ENCODE measurements around the gene DPYD. TPM values are rescaled to one million over a fixed set of nuclear protein-coding genes. Genes with fewer than 3 reads are reported as not detected.

Gene DPYD
- total RNA-seq, 1 experiment from 2014 or later: 0.46 TPM

DNA sequence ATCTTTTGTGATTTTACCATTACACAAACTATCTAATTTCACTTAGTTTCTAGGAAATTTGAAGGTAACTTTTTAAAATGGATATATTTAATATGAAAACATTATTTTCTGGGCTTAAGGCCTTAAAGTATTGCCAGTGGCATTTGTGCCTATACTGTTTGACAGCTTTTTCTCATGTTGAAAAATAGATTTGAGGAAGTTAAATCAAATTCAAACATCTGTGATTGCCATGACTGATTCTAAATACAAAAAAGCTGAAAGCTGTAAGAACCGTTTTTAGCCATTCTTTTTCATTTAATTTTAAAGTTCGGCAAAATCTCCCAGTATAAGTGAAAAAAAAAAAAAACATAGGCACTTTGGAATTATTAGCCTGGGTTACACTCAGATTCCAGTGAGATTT is 301.1 kb downstream of the DPYD start:
- Mint-ChIP-seq H3K27ac (no peak overlapping the region), H3K36me3 (no peaks in the 10 kb centered on the region), H3K4me3 (no peak overlapping the region), H3K27me3 (ENCODE audit: low read depth) (no peaks in the 10 kb centered on the region), H3K4me1 (peaks cover 12% of the 10 kb centered on the region), H3K9me3 (peaks cover 5% of the 10 kb centered on the region; the same call in 1 of the 2 replicates)
- ChIA-PET CTCF (no interaction called here), POLR2A (no interaction called here)
- no peak for TF ChIP-seq ZBTB21 (CRISPR knock-in tag; IDR thresholded peaks at IDR 0.05; ENCODE audit: borderline replicate concordance)
- no peak for TF ChIP-seq NFATC4 (CRISPR knock-in tag; IDR thresholded peaks at IDR 0.05)
- TF ChIP-seq HMGA2 (CRISPR knock-in tag; IDR thresholded peaks at IDR 0.05): no peak
- TF ChIP-seq STAT6 (CRISPR knock-in tag; conservative IDR thresholded peaks at IDR 0.05; ENCODE audit: low read depth): no peak
- TF ChIP-seq, protein P1, sequence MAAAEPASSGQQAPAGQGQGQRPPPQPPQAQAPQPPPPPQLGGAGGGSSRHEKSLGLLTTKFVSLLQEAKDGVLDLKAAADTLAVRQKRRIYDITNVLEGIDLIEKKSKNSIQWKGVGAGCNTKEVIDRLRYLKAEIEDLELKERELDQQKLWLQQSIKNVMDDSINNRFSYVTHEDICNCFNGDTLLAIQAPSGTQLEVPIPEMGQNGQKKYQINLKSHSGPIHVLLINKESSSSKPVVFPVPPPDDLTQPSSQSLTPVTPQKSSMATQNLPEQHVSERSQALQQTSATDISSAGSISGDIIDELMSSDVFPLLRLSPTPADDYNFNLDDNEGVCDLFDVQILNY (CRISPR knock-in tag; IDR thresholded peaks at IDR 0.05): no peak
- TF ChIP-seq NR1H2 (CRISPR knock-in tag; IDR thresholded peaks at IDR 0.05): no peak
- TF ChIP-seq GTF2I (CRISPR knock-in tag; conservative IDR thresholded peaks at IDR 0.05): no peak
- no peak for TF ChIP-seq ZNF671 (CRISPR knock-in tag; IDR thresholded peaks at IDR 0.05)
- TF ChIP-seq MXD4 (CRISPR knock-in tag; IDR thresholded peaks at IDR 0.05; ENCODE audit: borderline replicate concordance): no peak
- ATAC-seq (no peak), DNase-seq (ENCODE audit: low spot score) (no peak)

- H3K27me3 Mint-ChIP-seq (ENCODE audit: low read depth): no peaks in the 10 kb centered on the region
- H3K4me3 Mint-ChIP-seq: no peak overlapping the region
- CTCF ChIA-PET: no interaction called here
- TF ChIP-seq RORB (CRISPR knock-in tag; IDR thresholded peaks at IDR 0.05) (no peak), SMAD3 (CRISPR knock-in tag; IDR thresholded peaks at IDR 0.05; ENCODE audit: borderline replicate concordance) (no peak), CBFB (CRISPR knock-in tag; IDR thresholded peaks at IDR 0.05; ENCODE audit: low read depth) (no peak), ZNF232 (CRISPR knock-in tag; IDR thresholded peaks at IDR 0.05) (no peak)
- POLR2A ChIA-PET: no interaction called here
- H3K36me3 Mint-ChIP-seq: no peaks in the 10 kb centered on the region
- no peak overlapping the region for H3K27ac Mint-ChIP-seq
- no peaks in the 10 kb centered on the region for H3K4me1 Mint-ChIP-seq
- peaks cover 5% of the 10 kb centered on the region for H3K9me3 Mint-ChIP-seq
- ATAC-seq (no peak), DNase-seq (ENCODE audit: low spot score) (no peak)
These were observed 310.1 kb downstream of the DPYD start for GRCh38 chr1:97610748-97611147.

- Mint-ChIP-seq H3K27me3 (ENCODE audit: low read depth) (no peaks in the 10 kb centered on the region), H3K9me3 (peaks cover 5% of the 10 kb centered on the region), H3K4me1 (no peaks in the 10 kb centered on the region), H3K36me3 (no peaks in the 10 kb centered on the region), H3K27ac (no peak overlapping the region), H3K4me3 (no peak overlapping the region)
- ChIA-PET CTCF (no interaction called here), POLR2A (no interaction called here)
- TF ChIP-seq PRRX2 (CRISPR knock-in tag; IDR thresholded peaks at IDR 0.05): no peak
- TF ChIP-seq, protein P1 (CRISPR knock-in tag; IDR thresholded peaks at IDR 0.05): no peak
- TF ChIP-seq, protein P2, sequence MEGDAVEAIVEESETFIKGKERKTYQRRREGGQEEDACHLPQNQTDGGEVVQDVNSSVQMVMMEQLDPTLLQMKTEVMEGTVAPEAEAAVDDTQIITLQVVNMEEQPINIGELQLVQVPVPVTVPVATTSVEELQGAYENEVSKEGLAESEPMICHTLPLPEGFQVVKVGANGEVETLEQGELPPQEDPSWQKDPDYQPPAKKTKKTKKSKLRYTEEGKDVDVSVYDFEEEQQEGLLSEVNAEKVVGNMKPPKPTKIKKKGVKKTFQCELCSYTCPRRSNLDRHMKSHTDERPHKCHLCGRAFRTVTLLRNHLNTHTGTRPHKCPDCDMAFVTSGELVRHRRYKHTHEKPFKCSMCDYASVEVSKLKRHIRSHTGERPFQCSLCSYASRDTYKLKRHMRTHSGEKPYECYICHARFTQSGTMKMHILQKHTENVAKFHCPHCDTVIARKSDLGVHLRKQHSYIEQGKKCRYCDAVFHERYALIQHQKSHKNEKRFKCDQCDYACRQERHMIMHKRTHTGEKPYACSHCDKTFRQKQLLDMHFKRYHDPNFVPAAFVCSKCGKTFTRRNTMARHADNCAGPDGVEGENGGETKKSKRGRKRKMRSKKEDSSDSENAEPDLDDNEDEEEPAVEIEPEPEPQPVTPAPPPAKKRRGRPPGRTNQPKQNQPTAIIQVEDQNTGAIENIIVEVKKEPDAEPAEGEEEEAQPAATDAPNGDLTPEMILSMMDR (IDR thresholded peaks at IDR 0.05): no peak
- ATAC-seq (no peak), DNase-seq (ENCODE audit: low spot score) (no peak)
These were observed 310.7 kb downstream of the DPYD start for GRCh38 chr1:97610102-97610501.

- Mint-ChIP-seq H3K4me3 (no peak overlapping the region), H3K9me3 (peaks cover 5% of the 10 kb centered on the region), H3K27ac (no peak overlapping the region), H3K27me3 (ENCODE audit: low read depth) (no peaks in the 10 kb centered on the region), H3K4me1 (peaks cover 2% of the 10 kb centered on the region; the same call in 1 of the 2 replicates), H3K36me3 (no peaks in the 10 kb centered on the region)
- ATAC-seq (no peak), DNase-seq (ENCODE audit: low spot score) (no peak)
- POLR2A ChIA-PET: no interaction called here
- CTCF ChIA-PET: no interaction called here
- no peak for TF ChIP-seq RORB (CRISPR knock-in tag; IDR thresholded peaks at IDR 0.05)
- TF ChIP-seq, protein P3, sequence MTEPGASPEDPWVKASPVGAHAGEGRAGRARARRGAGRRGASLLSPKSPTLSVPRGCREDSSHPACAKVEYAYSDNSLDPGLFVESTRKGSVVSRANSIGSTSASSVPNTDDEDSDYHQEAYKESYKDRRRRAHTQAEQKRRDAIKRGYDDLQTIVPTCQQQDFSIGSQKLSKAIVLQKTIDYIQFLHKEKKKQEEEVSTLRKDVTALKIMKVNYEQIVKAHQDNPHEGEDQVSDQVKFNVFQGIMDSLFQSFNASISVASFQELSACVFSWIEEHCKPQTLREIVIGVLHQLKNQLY (CRISPR knock-in tag; IDR thresholded peaks at IDR 0.05): no peak
- no peak for TF ChIP-seq ZNF396 (CRISPR knock-in tag; IDR thresholded peaks at IDR 0.05; ENCODE audit: borderline replicate concordance)
- TF ChIP-seq IRF1 (CRISPR knock-in tag; IDR thresholded peaks at IDR 0.05): no peak
- TF ChIP-seq TCF7 (CRISPR knock-in tag; IDR thresholded peaks at IDR 0.05; ENCODE audit: low read depth): no peak
- no peak for TF ChIP-seq GTF2I (CRISPR knock-in tag; conservative IDR thresholded peaks at IDR 0.05)
- no peak for TF ChIP-seq SP1 (CRISPR knock-in tag; conservative IDR thresholded peaks at IDR 0.05)
- TF ChIP-seq RELA (CRISPR knock-in tag; IDR thresholded peaks at IDR 0.05; ENCODE audit: borderline replicate concordance): no peak
- TF ChIP-seq ETV6 (CRISPR knock-in tag; IDR thresholded peaks at IDR 0.05): no peak
- TF ChIP-seq NR2C2 (CRISPR knock-in tag; IDR thresholded peaks at IDR 0.05): no peak
- no peak for TF ChIP-seq OVOL2 (CRISPR knock-in tag; IDR thresholded peaks at IDR 0.05; ENCODE audit: borderline replicate concordance)
- no peak for TF ChIP-seq GABPB1 (CRISPR knock-in tag; IDR thresholded peaks at IDR 0.05)
These were observed 312.6 kb downstream of the DPYD start for GRCh38 chr1:97608272-97608671.

Measured in WTC11 (cell line).